Prostate gland (tissue), 2 donors: Measurements from ENCODE around the gene OPHN1.

ENCODE experiments used
- CTCF ChIP-seq, 4 experiments: fragments of 200-600 bp in 2 of 4; fragments of 450-650 bp in 2 of 4; sonication (generic) in 2 of 4; IDR thresholded peaks; 1 replicate in 3 of 4; 2 replicates in 1 of 4; pipeline ENCODE4 v1.5.1; 2016 to 2019; ENCODE audit warnings: antibody characterized with exemption in 4 of 4, mild to moderate bottlenecking in 2 of 4, moderate library complexity in 2 of 4
- POLR2AphosphoS5 ChIP-seq: sonication (generic); formaldehyde crosslinking; IDR thresholded peaks from one replicate; pipeline ENCODE4 v1.6.1; 2017; ENCODE audit warnings: antibody characterized with exemption

- TF ChIP-seq CTCF (IDR thresholded peaks at IDR 0.05) (no peak), POLR2AphosphoS5 (no peak)
Observed at GRCh38 chrX:68203211-68203610, 230.1 kb downstream of the OPHN1 start.
